Astrocyte of the spinal cord (primary cell): ENCODE data around the gene GATAD2B.
"Not testable (repeated sequence)": the region's sequence is repeated elsewhere in the genome, so short reads cannot be mapped to it uniquely, and the experiment has no call there.

Experiments used
- DNase-seq: peaks from one replicate; pipeline ENCODE4 v3.0.0; 2011; ENCODE audit warnings: low read depth, low spot score
- H3K4me3 ChIP-seq: 2 replicates; pipeline ENCODE4 v1.5.1; 2011; ENCODE audit warnings: low read depth, mild to moderate bottlenecking, low read length, moderate library complexity
- in situ Hi-C: cut with HindIII; loops from 2 replicates; pipeline ENCODE4 v1.10.0; 2017; ENCODE audit warnings: low sequenced_read_pairs
- TF ChIP-seq, protein P1 (sequence below): IDR thresholded peaks from 2 replicates; pipeline ENCODE4 v1.5.1; 2012; ENCODE audit warnings: low read depth, mild to moderate bottlenecking, low read length, inconsistent platforms

GATAD2B gene

DNA sequence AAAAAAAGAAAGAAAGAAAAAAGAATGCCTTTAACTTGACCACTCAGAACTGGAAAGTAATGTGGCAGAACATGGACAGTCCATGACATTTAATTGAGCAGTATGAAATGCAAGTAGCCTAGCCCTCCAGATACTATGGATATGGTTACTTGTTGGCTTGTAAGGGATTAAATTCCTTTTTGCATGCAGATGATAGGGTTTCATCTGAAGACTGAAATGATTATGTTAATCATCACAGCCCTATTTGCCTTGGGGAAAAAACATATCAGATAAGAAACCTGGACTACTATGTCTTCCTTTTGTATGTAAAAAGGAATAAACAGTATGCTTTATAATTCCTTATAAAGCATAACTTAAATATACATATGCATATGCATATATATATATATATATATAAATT, 66.0 kb downstream of the GATAD2B start:
- TF ChIP-seq, protein P1, sequence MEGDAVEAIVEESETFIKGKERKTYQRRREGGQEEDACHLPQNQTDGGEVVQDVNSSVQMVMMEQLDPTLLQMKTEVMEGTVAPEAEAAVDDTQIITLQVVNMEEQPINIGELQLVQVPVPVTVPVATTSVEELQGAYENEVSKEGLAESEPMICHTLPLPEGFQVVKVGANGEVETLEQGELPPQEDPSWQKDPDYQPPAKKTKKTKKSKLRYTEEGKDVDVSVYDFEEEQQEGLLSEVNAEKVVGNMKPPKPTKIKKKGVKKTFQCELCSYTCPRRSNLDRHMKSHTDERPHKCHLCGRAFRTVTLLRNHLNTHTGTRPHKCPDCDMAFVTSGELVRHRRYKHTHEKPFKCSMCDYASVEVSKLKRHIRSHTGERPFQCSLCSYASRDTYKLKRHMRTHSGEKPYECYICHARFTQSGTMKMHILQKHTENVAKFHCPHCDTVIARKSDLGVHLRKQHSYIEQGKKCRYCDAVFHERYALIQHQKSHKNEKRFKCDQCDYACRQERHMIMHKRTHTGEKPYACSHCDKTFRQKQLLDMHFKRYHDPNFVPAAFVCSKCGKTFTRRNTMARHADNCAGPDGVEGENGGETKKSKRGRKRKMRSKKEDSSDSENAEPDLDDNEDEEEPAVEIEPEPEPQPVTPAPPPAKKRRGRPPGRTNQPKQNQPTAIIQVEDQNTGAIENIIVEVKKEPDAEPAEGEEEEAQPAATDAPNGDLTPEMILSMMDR: no peak
- no peak overlapping the region for H3K4me3 ChIP-seq
- no peak for DNase-seq
- in situ Hi-C loops: no loop called here

DNA sequence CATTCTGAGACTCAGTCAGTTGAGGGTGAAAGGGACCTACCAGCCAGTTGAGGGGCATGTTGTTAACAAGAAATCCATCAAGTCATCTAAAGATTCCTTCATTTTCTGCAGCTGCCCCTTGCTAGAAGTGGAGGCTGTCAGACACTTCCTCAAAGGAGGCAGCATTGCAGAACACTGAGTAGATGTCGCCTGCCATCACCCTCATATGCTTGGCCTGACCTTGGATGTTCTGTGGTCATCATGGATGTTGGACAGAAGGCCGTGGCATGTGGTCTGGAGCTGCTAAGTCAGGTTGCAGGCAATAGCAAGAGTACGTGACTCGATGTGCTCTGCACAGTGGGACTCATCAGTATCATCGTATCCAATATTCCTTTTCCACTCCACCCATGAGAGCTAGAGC, 70.6 kb downstream of the GATAD2B start:
- no peak overlapping the region for H3K4me3 ChIP-seq
- in situ Hi-C loops: no loop called here
- DNase-seq: no peak
- TF ChIP-seq, protein P1: no peak

GRCh38 chr1:153849487-153850185, 73.1 kb downstream of the GATAD2B start:
- in situ Hi-C loops: no loop called here
- TF ChIP-seq, protein P1: no peak
- no peak overlapping the region for H3K4me3 ChIP-seq
- no peak for DNase-seq

DNA sequence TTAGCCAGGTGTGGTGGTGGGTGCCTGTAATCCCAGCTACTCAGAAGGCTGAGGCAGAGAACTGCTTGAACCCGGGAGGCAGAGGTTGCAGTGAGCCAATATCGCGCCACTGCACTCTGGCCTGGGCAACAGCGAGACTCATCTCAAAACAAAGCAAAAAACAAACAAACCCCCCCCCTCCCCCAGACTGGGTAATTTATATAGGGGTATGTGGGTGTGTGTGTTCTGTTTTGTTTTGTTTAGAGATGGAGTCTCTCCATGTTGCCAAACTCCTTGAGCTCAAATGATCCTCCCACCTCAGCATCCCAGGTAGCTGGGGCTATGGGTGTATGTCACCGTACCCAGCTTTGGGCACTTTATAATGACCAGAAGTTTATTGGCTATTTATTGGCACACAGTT, 74.0 kb downstream of the GATAD2B start:
- in situ Hi-C loops: no loop called here
- TF ChIP-seq, protein P1: no peak
- H3K4me3 ChIP-seq: no peak overlapping the region
- DNase-seq: no peak

DNA sequence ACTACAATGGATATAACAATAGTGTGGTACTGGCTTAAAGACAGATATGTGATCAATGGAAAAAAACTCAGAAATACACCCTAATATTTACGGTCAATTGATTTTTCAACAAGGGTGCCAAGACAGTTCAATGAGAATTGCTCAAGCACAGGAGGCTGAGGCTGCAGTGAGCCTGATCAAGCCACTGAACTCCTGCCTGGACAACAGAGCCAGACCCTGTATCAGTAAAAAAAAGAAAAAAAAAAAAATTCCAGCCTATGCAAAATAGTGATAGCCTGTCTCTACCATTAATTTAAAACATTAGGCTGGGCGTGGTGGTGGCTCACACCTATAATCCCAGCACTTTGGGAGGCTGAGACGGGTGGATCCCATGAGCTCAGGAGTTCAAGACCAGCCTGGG, 77.6 kb downstream of the GATAD2B start:
- TF ChIP-seq, protein P1: no peak
- in situ Hi-C loops: no loop called here
- H3K4me3 ChIP-seq: no peak overlapping the region
- DNase-seq: no peak

- in situ Hi-C loops, DNase-seq, H3K4me3 ChIP-seq: not testable (repeated sequence)
Measured at GRCh38 chr1:153844349-153844748, 78.4 kb downstream of the GATAD2B start.

DNA sequence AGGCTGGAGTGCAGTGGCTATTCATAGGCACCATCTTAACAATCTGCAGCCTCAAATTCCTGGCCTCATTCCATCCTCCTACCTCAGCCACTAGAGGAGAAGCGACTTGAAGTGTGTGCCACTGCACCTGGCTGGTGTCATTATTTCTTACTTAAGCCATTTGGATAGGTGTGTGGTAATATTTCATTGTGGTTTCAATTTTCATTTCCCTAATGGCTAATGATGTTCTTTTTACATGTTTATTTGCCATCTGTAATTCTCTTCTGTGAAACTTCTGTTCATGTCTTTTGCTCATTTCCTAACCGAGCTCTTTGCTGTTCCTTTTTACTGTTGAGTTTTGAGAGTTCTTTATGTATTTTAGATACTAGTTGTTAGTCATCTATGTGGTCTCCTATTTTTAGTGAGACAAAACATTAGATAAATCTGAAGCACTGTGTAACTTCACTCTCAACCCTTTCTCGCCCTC, 80.7 kb downstream of the GATAD2B start:
- DNase-seq: peak; percentile 24
- in situ Hi-C loops: no loop called here
- TF ChIP-seq, protein P1: no peak
- H3K4me3 ChIP-seq: no peak overlapping the region
